SU-DHL-6 (cell line): ENCODE data around the gene TDG.

ENCODE experiments used
- CTCF ChIP-seq: fragments of 200-600 bp; sonication (generic); IDR thresholded peaks from one replicate; pipeline ENCODE4 v1.5.1; 2017; ENCODE audit warnings: antibody characterized with exemption, mild to moderate bottlenecking, low read length, moderate library complexity; ENCODE audit not compliant: insufficient read depth, poor library complexity, severe bottlenecking
- EZH2phosphoT487 ChIP-seq: fragments of 200-600 bp; sonication (generic), shearing (Covaris generic); conservative IDR thresholded peaks from 2 replicates; pipeline ENCODE4 v1.6.1; 2018; ENCODE audit warnings: mild to moderate bottlenecking, antibody characterized with exemption, low read length, moderate library complexity, mixed read lengths

DNA sequence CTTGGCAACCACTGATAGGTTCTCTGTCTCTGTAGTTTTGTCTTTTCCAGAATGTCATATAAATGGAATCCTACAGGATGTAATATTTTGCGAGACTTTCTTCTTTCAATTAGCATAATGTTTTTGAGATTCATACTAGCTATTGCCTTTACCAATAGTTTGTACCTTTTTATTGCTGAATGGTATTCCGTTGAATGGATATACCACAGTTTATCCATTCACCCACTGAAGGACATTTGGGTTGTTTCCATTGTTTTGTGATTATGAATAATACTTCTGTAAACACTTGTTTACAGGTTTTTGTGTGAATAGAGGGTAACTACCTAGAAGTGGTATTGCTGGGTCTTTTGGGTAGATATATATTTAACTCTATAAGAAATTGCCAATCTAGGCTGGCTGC, 58.0 kb downstream of the TDG start:
- no peak for TF ChIP-seq CTCF
- no peak for TF ChIP-seq EZH2phosphoT487
